ENCODE data around the gene D2HGDH.
"Not testable (repeated sequence)": the region's sequence is repeated elsewhere in the genome, so short reads cannot be mapped to it uniquely, and the experiment has no call there.

Gene D2HGDH

DNA sequence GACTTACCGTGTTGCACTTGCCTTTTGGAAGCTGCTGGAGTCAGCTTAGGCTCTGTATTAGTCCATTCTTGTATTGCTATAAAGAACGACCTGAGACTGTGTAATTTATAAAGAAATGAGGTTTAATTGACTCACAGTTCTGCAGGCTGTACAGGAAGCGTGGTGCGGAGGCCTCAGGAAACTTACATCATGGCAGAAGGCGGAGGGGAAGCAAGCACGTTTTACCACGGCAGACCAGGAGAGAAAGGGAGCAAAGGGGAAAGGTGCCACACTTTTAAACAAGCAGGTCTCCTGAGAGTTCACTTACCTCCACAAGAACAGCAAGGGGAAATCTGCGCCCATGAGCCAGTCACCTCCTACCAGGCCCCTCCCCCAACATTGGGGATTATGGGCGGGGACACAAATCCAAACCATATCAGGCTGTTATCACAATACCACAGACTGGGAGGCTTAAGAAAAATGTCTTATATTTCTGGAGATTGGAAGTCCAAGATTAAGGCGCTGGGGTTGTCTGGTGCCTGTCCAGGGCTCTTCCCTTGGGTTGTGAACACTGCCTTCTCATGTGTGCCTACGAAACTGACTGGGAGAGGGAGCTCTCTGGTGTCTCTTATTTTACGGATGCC is 3.6 kb upstream of the D2HGDH start:
- Histone ChIP-seq H3K9me2 (replicated peaks; ENCODE audit: control insufficient read depth, low read length) (no peaks in the 10 kb centered on the region), H3K27me3 (ENCODE audit: control insufficient read depth, low read length) (no peaks in the 10 kb centered on the region), H3K4me3 (ENCODE audit: low read length) (no peak overlapping the region), H3K4me2 (ENCODE audit: low read length) (no peak overlapping the region), H3F3A (ENCODE audit: control insufficient read depth, insufficient read depth) (no peaks in the 10 kb centered on the region; the same call in 1 of the 2 replicates), H3K36me3 (ENCODE audit: control insufficient read depth, low read length) (peaks cover 15% of the 10 kb centered on the region), H4K20me1 (ENCODE audit: control insufficient read depth, insufficient read depth, low read depth, low read length) (no peaks in the 10 kb centered on the region), H3K9me3 (ENCODE audit: control insufficient read depth, insufficient read depth, low read length) (no peaks in the 10 kb centered on the region), H3K79me2 (ENCODE audit: control insufficient read depth, low read length) (peaks cover 13% of the 10 kb centered on the region), H3K27ac (ENCODE audit: low read depth, low read length) (no peak overlapping the region), H3K4me1 (ENCODE audit: control insufficient read depth, low read length) (peaks cover 11% of the 10 kb centered on the region)
- no peak for TF ChIP-seq EZH2phosphoT487 (IDR thresholded peaks at IDR 0.05; ENCODE audit: borderline replicate concordance, low read length)
- TF ChIP-seq, protein P1, sequence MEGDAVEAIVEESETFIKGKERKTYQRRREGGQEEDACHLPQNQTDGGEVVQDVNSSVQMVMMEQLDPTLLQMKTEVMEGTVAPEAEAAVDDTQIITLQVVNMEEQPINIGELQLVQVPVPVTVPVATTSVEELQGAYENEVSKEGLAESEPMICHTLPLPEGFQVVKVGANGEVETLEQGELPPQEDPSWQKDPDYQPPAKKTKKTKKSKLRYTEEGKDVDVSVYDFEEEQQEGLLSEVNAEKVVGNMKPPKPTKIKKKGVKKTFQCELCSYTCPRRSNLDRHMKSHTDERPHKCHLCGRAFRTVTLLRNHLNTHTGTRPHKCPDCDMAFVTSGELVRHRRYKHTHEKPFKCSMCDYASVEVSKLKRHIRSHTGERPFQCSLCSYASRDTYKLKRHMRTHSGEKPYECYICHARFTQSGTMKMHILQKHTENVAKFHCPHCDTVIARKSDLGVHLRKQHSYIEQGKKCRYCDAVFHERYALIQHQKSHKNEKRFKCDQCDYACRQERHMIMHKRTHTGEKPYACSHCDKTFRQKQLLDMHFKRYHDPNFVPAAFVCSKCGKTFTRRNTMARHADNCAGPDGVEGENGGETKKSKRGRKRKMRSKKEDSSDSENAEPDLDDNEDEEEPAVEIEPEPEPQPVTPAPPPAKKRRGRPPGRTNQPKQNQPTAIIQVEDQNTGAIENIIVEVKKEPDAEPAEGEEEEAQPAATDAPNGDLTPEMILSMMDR (IDR thresholded peaks at IDR 0.05; ENCODE audit: low read depth, low read length, poor library complexity, severe bottlenecking) = no peak

DNA sequence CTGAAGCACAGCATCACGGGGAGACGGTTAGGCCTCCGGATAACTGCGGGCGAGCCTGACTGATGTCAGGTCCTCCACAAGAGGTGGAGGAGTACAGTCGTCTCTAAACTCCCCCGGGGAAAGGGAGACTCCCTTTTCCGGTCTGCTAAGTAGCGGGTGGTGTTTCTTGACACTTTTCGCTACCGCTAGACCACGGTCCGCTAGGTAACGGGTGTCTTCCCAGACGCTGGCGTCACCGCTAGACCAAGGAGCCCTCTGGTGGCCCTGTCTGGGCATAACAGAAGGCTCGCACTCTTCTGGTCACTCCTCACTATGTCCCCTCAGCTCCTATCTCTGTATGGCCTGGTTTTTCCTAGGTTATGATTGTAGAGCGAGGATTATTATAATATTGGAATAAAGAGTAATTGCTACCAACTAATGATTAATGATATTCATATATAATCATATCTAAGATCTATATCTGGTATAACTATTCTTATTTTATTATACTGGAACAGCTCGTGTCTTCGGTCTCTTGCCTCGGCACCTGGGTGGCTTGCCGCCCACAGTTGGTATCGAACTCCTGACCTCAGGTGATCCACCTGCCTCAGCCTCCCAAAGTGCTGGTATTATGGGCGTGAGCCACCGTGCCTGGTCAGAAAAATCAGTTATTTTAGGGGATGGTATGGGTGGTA is 1.8 kb upstream of the D2HGDH start:
- H3K36me3 ChIP-seq (ENCODE audit: control insufficient read depth, low read length) = peaks cover 28% of the 10 kb centered on the region
- not testable (repeated sequence) for H3K4me2 ChIP-seq (ENCODE audit: low read length); H4K20me1 ChIP-seq (ENCODE audit: control insufficient read depth, insufficient read depth, low read depth, low read length); H3K9me3 ChIP-seq (ENCODE audit: control insufficient read depth, insufficient read depth, low read length); H3K9me2 ChIP-seq (replicated peaks; ENCODE audit: control insufficient read depth, low read length); H3K27ac ChIP-seq (ENCODE audit: low read depth, low read length); H3K27me3 ChIP-seq (ENCODE audit: control insufficient read depth, low read length); H3F3A ChIP-seq (ENCODE audit: control insufficient read depth, insufficient read depth); H3K4me3 ChIP-seq (ENCODE audit: low read length)
- peaks cover 16% of the 10 kb centered on the region for H3K4me1 ChIP-seq (ENCODE audit: control insufficient read depth, low read length)
- H3K79me2 ChIP-seq (ENCODE audit: control insufficient read depth, low read length) = peaks cover 32% of the 10 kb centered on the region

DNA sequence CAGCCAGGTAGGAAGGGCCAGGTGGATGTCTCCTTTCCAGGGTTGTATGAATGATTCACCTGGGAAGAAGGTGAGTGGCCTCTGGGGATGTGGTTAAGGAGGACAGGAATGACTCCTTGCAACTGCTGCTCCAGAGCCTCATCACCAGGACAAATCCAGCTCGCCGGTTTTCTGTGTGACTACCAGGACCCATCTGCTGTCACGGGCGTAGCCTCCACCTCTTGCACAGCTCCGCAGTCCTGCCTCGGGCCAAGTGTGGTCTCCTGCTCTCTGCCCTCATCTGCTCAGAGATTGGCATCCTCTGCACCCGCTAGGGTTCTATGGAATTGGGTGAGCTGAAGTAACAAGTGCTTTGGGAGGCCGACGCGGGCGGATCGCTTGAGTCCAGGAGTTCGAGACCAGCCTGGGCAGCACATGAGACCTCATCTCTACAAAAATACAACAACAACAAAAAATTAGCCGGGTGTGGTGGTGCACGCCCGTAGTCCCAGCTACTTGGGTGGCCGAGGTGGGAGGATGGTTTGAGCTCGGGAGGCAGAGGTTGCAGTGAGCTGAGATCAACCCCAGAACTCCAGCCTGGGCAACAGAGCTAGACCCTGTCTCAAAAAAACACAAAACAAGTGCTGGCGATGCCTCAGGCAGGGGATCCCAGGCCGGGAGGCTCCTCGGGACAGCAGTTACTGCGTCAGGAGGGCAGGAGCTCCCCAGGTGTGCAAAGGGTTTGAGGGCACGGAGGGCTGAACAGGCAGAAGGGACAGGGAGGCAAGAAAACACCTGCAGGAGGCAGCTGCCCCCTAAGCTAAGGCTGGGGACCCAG is 831 bp upstream of the D2HGDH start:
- Histone ChIP-seq H3K9me3 (ENCODE audit: control insufficient read depth, insufficient read depth, low read length) (no peaks in the 10 kb centered on the region), H3K27ac (ENCODE audit: low read depth, low read length) (no peak overlapping the region), H3K36me3 (ENCODE audit: control insufficient read depth, low read length) (peaks cover 32% of the 10 kb centered on the region), H3K79me2 (ENCODE audit: control insufficient read depth, low read length) (peaks cover 41% of the 10 kb centered on the region), H3K27me3 (ENCODE audit: control insufficient read depth, low read length) (no peaks in the 10 kb centered on the region), H3K4me1 (ENCODE audit: control insufficient read depth, low read length) (peaks cover 16% of the 10 kb centered on the region), H3K4me2 (ENCODE audit: low read length) (peak overlapping the region; percentile 94), H3K9me2 (replicated peaks; ENCODE audit: control insufficient read depth, low read length) (no peaks in the 10 kb centered on the region), H3F3A (ENCODE audit: control insufficient read depth, insufficient read depth) (no peaks in the 10 kb centered on the region; the same call in 1 of the 2 replicates), H4K20me1 (ENCODE audit: control insufficient read depth, insufficient read depth, low read depth, low read length) (0 out of 2 replicates have a peak, but pooled peaks cover 2% of the 10 kb centered on the region), H3K4me3 (ENCODE audit: low read length) (peak overlapping the region; percentile 99)
- TF ChIP-seq, protein P1 (IDR thresholded peaks at IDR 0.05; ENCODE audit: low read depth, low read length, poor library complexity, severe bottlenecking) = no peak
- no peak for TF ChIP-seq EZH2phosphoT487 (IDR thresholded peaks at IDR 0.05; ENCODE audit: borderline replicate concordance, low read length)

DNA sequence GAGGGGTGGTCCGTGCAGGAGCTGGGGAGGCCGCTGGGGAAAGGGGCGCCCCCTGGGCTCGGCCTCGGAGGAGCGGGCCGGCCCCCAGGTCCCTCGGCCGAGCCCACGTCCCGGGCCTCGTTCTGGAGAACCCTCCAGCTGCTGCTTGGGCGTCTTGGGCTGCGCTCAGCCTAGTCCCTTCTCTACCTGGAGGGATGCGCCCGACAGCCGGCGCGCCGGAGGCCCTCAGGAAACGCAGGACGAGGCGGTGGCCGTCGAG is 293 bp upstream of the D2HGDH start:
- H3K9me3 ChIP-seq (ENCODE audit: control insufficient read depth, insufficient read depth, low read length) = no peaks in the 10 kb centered on the region
- peaks cover 16% of the 10 kb centered on the region for H3K4me1 ChIP-seq (ENCODE audit: control insufficient read depth, low read length)
- H3K4me3 ChIP-seq (ENCODE audit: low read length) = peak overlapping the region; percentile 99
- H3F3A ChIP-seq (ENCODE audit: control insufficient read depth, insufficient read depth) = no peaks in the 10 kb centered on the region; the same call in 1 of the 2 replicates
- TF ChIP-seq, protein P1 (IDR thresholded peaks at IDR 0.05; ENCODE audit: low read depth, low read length, poor library complexity, severe bottlenecking) = peak; percentile 33
- TF ChIP-seq EZH2phosphoT487 (IDR thresholded peaks at IDR 0.05; ENCODE audit: borderline replicate concordance, low read length) = no peak
- peak overlapping the region; percentile 94 for H3K4me2 ChIP-seq (ENCODE audit: low read length)
- H3K79me2 ChIP-seq (ENCODE audit: control insufficient read depth, low read length) = peaks cover 47% of the 10 kb centered on the region
- no peaks in the 10 kb centered on the region for H3K27me3 ChIP-seq (ENCODE audit: control insufficient read depth, low read length)
- H3K27ac ChIP-seq (ENCODE audit: low read depth, low read length) = no peak overlapping the region
- 0 out of 2 replicates have a peak, but pooled peaks cover 2% of the 10 kb centered on the region for H4K20me1 ChIP-seq (ENCODE audit: control insufficient read depth, insufficient read depth, low read depth, low read length)
- H3K36me3 ChIP-seq (ENCODE audit: control insufficient read depth, low read length) = peaks cover 38% of the 10 kb centered on the region
- no peaks in the 10 kb centered on the region for H3K9me2 ChIP-seq (replicated peaks; ENCODE audit: control insufficient read depth, low read length)

Measured in DOHH2 (cell line).